Stimulated activated CD8-positive, alpha-beta memory T cell treated with anti-CD3 and anti-CD28 coated beads, Interleukin-2, amount 100 ng/mL, for 48 hours (primary cell): ENCODE results near the gene ORM2.

ENCODE experiments used
- DNase-seq, 2 donors: peaks; one replicate each; pipeline ENCODE4 v3.0.0-alpha.2; 2020; ENCODE audit warnings: low read depth in 2 of 2

ORM2 gene

DNA sequence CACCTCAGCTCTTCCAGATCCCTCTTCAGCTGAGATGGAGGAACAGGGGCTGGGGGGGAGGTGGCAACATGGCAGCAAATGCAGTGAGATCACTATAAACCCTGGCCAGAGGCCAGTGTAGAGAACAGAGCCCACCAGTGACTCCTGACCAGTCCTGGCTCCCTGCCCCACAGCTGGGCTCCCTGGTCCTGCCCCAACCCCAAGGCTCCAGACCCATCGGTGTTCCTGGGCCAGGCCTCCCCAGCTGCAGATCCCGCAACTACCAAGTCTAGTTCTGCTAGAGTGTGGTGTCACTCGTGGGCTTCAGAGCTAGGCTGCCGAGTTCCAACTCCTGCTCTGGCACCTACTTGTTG lies 41.3 kb downstream of the ORM2 start:
- no peak for DNase-seq

DNA sequence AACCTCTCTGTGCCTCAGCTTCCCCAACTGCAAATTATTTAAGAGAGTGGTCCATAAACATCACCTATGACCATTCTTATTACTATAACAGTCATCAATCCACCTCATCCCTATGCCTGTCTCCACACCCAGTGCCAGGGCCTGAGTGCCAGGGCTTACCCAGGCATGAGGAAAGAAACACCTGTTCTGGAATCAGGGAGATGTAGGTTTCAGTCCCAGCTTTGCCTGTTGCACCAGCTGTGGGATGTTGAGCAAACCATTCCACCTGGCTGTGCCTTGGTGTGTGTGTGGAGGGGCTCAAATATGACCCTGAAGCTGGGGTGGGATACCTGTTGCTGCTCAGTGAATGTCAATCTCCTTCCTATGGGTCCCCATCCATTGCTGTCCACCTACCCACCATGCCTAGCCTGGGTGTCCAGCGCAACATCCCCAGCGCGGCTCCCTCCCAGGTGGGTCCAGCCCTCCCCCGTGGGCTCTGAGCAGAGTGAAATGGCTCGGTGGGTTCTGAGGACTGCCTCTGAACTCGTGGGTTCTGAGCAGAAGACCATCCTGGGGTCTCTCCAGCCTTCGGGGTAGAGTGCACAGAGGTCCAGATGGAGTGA lies 41.8 kb downstream of the ORM2 start:
- DNase-seq = no peak

- DNase-seq = no peak
These were observed 42.6 kb downstream of the ORM2 start for GRCh38 chr9:114371973-114372917.

- peak; percentile 63 to 75 for DNase-seq
These were observed 43.3 kb downstream of the ORM2 start for GRCh38 chr9:114372921-114373448.

DNA sequence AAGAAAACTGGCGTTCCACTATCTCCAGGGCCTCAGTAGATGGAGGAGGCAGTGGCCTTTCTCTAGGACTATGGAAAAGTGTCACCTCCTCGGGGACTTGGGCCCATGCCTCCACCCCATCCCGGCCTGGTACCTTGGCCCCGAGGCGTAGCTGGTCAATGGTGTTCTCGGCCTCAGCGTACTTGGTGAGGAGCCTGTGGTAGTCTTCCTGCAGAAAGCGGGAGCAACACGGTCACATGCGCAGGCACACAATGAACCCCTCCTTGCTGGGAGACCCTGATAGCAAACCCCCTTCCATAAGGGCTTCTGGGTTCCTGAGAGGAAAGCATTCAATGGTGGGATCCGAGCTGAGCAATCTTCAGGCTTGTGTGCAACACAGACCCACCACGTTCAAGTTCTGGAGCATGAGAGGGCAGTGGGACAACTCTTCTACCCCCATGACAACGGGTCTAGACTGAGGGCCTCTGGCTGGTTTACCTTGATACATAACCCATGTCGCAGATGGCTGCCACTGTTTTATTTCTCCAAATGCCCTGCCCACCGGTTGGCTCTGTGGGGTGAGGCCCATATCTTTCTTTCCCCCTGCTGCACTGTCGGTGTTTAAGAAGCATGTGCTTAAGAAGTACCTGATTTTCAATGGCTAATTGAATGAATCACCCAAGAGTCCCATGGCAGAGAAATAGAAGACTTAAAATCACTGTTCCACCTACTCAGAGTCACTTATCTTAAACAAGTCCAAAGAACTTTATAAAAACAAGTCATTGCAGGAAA lies 44.5 kb downstream of the ORM2 start:
- no peak for DNase-seq

DNA sequence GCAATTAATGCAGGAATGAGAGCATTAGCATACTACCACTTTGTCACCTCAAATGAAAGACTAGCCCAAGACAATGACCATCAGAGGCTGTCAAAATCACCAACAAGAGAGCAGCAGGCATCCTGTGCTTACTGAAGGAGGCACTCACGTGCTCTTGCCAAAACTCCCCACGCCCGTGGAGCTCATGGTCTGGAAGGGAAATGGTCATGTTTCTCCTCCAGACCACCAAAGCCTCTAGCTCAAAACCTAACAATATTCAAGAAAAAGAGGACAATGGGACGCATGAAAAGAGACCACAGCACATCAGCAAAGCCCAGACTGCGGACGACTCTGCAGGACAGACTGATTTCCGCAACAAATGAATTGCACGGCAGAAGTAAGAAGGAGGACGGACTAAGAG lies 45.3 kb downstream of the ORM2 start:
- DNase-seq = no peak

DNA sequence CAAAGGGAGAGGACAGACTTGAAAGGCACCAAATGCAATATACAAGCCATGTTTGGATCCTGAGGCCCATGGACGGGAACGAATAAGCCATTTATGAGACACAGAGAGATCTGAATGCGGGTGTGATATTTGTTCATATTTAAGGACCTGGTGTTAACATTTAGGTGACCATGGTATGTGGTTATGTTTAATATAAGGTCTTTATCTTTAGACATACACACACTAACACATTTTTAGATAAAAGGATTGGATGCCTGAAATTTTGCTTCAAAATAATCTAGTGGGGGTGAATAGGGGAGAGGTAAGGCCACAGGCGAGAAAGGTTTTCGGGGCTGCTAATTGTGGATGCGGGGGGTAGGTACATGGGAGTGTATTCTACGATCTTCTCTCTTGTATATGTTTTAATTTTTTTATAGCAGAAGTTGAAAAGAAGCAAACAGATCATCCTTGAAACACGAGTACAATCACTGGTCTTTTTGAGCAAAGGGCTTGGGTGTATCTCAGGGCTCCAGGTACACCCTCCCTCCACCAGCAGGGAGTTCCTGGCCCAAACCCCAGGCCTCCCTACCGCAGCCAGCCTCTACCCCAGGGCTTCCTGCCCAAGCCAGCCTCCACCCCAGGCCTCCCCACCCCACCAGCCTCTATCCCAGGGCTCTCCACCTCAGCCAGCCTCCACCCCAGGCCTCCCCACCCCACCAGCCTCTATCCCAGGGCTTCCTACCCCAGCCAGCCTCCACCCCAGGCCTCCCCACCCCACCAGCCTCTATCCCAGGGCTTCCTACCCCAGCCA lies 45.9 kb downstream of the ORM2 start:
- DNase-seq = no peak

DNA sequence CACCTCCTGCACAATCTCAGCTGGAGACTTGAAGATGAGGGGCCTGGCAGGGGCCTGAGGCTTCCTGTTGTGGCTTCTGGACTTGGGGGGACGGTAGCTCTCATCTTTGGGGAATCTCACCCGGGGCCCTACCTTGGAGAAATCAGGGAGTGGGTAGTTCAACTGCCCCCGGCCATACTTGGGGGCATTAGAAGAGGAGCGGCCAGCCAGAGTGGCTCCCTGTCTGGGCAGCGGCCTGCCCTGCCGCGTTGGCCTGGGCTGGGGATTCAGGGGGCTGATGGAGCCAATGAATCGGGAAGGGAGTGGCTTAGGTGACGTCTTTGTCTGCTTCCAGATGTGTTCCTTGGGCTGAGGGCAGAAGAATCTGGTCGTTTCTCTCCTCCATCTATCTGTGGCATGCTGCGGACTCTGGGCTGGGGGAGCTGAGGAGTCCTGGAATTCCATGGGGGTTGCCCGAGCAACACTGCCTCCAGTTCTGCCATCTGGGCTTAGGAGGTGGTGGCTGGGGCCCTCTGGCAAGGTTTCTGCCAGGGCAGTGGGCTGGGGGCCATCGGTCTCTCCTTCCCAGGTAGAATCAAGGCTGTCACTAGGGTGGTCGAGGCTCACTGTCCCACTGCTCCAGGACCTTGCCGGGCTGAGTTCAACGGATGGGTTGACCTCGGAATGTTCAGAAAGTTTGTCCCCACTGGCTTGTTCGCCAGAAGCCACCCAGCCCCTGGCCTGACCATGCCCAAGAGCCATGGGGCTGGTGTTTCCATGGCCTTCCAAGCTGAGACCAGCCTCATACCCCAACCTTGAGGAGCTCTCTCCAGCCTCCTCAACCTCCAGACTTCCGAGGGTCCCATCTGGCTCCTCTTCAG lies 47.1 kb downstream of the ORM2 start:
- DNase-seq = no peak

GRCh38 chr9:114378016-114378415 lies 48.3 kb downstream of the ORM2 start:
- no peak for DNase-seq

DNA sequence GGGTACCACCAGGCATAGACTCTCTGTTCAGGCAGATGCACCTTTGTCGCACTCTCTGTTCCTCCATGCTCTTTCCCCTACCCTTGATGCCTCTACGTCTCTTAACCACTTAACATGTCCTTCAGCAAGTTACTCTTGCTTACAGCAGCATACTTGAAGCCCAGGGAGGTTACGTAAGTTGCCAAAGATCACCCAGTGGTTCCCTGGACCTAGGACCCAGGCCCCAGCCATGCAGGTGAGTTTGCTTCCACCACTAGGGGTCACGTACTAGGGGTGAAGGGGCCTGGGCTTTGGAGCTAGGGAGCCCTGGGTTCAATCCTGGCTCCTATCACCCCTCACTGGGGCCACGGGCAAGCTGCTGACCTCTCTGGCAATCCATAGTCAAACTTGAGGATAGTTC lies 49.2 kb downstream of the ORM2 start:
- no peak for DNase-seq
